Stimulated activated CD4-positive, alpha-beta T cell treated with anti-CD3 and anti-CD28 coated beads, TNF-alpha, amount 100 ng/mL, for 4 hours (primary cell): ENCODE results near the gene CAPN1.
"Not testable (repeated sequence)": the region's sequence is repeated elsewhere in the genome, so short reads cannot be mapped to it uniquely, and the experiment has no call there.

ENCODE experiments used
- DNase-seq, 3 experiments: peaks; one replicate each; pipeline ENCODE4 v3.0.0-alpha.2; 2020; ENCODE audit warnings: low read depth in 3 of 3

The CAPN1 gene

GRCh38 chr11:65217441-65218423 is 36.0 kb downstream of the CAPN1 start:
- DNase-seq = no peak

- DNase-seq = no peak
Measured at GRCh38 chr11:65218446-65218845, 36.7 kb downstream of the CAPN1 start.

GRCh38 chr11:65219930-65220213 is 38.1 kb downstream of the CAPN1 start:
- no peak for DNase-seq

GRCh38 chr11:65221026-65221425 is 39.3 kb downstream of the CAPN1 start:
- no peak for DNase-seq

- no peak for DNase-seq
Measured at GRCh38 chr11:65223011-65223410, 41.3 kb downstream of the CAPN1 start.

DNA sequence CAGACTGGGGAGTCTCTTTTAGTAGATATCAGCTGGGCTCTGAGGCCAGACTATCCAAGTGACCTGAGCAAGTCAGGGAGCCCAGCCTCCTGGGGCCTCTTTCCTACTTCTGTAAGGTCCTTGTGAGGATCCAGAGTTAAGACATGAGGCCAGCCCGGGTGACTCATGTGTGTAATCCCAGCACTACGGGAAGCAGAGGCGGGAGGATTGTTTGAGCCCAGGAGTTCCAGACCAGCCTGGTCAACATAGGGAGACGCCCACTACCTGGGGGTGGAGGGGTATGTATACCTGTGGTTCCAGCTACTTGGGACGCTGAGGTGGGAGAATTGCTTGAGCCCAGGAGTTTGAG is 43.2 kb downstream of the CAPN1 start:
- DNase-seq = no peak

- peak in 2 of 3 experiments; percentile 30 to 40 for DNase-seq
Measured at GRCh38 chr11:65225279-65226102, 43.8 kb downstream of the CAPN1 start.

DNA sequence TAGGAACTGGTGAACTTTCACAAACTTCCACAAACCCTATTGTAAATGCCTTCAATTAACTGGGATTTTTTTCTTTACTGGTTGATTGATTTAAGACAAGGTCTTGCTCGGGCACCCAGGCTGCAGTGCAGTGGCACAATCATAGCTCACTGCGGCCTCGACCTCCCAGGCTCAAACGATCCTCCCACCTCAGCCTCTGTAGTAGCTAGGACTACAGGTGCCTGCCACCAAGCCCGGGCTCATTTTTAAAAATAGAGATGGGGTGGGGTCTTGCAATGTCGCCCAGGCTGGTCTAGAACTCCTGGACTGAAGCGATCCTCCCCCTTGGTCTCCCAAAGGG is 44.3 kb downstream of the CAPN1 start:
- DNase-seq = no peak

GRCh38 chr11:65227879-65228278 is 46.2 kb downstream of the CAPN1 start:
- no peak for DNase-seq

- DNase-seq = no peak
Measured at GRCh38 chr11:65236194-65237059, 54.7 kb downstream of the CAPN1 start.

DNA sequence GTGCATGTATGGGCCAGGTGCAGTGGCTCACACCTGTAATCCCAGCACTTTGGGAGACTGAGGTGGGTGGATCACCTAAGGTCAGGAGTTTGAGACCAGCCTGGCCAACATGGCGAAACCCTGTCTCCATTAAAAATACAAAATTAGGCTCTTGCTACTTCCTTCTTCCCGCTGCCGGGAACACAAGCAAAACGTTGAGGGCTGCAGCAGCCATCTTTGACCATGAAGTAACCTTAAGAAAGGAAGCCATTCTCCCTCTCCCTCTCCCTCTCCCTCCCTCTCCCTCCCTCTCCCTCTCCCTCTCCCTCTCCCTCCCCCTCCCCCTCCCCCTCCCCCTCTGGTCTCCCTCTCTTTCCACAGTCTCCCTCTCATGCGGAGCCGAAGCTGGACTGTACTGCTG is 56.6 kb downstream of the CAPN1 start:
- DNase-seq = not testable (repeated sequence)

GRCh38 chr11:65241134-65241533 is 59.4 kb downstream of the CAPN1 start:
- no peak for DNase-seq

GRCh38 chr11:65241692-65242091 is 60.0 kb downstream of the CAPN1 start:
- DNase-seq = no peak

- no peak for DNase-seq
Measured at GRCh38 chr11:65242389-65242788, 60.7 kb downstream of the CAPN1 start.

DNA sequence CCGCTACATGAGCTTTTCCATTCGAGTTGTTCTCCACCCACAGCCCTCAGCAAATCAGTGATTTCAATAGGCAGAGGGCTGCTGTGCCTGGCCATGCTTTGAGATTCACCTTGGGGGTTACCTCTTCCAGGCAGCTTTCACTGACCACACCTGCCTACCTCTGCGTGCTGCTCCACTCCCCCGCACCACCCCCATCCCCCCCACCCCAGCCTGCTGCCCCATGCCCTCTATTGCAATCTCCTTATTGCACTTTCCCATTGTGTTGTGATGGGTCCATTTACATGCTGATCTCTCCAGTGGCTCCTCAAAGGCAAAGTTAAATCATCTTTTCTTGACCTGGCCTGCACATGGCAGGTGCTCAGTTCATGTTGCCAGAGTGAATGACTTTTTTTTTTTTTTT is 62.1 kb downstream of the CAPN1 start:
- no peak for DNase-seq

DNA sequence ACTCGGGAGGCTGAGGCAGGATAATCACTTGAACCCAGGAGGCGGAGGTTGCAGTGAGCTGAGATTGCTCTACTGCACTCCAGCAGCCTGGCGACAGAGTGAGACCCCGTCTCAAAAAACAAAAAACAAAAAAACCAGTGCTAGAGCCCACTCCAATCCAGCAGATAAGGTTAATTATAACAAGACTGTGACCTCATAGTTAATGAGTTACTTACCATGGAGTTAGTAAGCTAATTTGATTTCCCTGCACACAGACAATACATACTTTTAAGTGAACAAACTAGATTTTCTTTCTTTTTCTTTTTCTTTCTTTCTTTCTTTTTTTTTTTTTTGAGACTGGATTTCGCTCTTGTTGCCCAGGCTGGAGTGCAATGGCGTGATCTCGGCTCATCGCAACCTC is 63.3 kb downstream of the CAPN1 start:
- DNase-seq = not testable (repeated sequence)

- DNase-seq = no peak
Measured at GRCh38 chr11:65246506-65246905, 64.8 kb downstream of the CAPN1 start.

DNA sequence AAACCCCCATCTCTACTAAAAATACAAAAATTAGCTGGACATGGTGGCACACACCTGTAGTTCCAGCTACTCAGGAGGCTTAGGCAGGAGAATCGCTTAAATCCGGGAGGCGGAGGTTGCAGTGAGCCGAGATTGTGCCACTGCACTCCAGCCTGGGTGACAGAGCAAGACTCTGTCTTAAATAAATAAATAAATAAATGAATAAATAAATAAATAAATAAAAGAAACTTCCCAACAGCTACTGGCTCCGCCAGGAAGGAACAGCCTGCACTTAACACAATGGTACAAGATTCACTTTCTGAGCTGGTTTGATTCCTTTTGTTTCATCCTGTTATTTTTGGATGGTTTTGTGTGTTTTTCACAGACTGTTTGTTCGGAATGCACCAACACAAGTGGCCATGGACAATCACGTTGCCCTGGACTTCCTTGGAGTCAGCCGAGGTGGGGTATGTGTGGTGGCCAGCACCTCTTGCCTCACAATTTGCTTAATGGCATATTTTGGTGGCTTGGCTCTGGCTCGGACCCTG is 66.5 kb downstream of the CAPN1 start:
- not testable (repeated sequence) for DNase-seq

- DNase-seq = no peak
Measured at GRCh38 chr11:65251476-65251875, 69.7 kb downstream of the CAPN1 start.

DNA sequence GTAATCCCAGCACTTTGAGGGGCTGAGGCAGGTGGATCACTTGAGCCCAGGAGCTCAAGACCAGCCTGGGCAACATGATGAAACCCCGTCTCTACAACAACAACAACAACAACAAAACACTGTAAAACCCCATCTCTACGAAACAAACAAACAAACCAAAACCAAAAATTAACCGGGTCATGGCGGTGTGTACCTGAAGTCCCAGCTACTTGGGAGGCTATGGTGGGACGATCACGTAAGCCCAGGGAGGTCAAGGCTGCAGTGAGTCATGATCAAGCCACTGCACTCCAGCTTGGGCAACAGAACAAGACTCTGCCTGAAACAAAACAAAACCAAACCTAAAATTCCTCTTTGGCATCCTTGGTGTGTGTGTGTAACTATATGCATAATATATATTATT is 73.0 kb downstream of the CAPN1 start:
- no peak for DNase-seq

- DNase-seq = no peak
Measured at GRCh38 chr11:65258988-65259387, 77.3 kb downstream of the CAPN1 start.

DNA sequence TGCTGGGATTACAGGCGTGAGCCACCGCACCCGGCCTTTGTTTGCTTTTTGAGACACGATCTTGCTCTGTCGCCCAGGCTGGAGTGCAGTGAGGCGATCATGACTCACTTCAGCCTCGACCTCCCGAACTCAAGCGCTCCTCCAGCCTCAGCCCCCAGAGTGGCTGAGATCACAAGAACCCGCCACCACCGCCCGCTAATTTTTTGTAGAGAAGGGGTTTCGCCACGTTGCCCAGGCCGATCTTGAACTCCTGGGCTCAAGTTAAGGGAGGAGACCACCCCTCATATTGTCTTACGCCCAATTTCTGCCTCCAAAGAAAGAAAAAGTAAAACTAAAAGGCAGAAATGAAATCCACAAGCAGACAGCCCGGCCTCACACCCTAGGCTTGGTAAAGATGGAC is 78.6 kb downstream of the CAPN1 start:
- DNase-seq = no peak
